Transverse colon (tissue), 4 donors: Measurements from ENCODE around the gene ACOT6. TPM values are rescaled to one million over a fixed set of nuclear protein-coding genes. Genes with fewer than 3 reads are reported as not detected.
A peak's percentile ranks its signal among the peaks of the same experiment; 100 is the strongest.

Source experiments
- DNase-seq: peaks from one replicate; pipeline ENCODE4 v3.0.0-alpha.2; 2019
- H3K27ac ChIP-seq, 4 donors: fragments of 200-600 bp; sonication (generic); 2 replicates each; pipeline ENCODE4 v1.5.1; 2016 to 2018; ENCODE audit warnings: inconsistent platforms in 4 of 4
- H3K27me3 ChIP-seq: fragments of 200-600 bp; sonication (generic); 2 replicates; pipeline ENCODE4 v1.5.1; 2017; ENCODE audit warnings: inconsistent platforms
- H3K36me3 ChIP-seq, 4 donors: fragments of 200-600 bp; sonication (generic); 2 replicates each; pipeline ENCODE4 v1.5.1; 2017 to 2019; ENCODE audit warnings: inconsistent platforms in 4 of 4
- H3K4me1 ChIP-seq, 4 donors: fragments of 200-600 bp; sonication (generic); 2 replicates each; pipeline ENCODE4 v1.5.1; 2017 to 2020; ENCODE audit warnings: inconsistent platforms in 4 of 4
- H3K4me3 ChIP-seq, 4 donors: fragments of 200-600 bp; sonication (generic); 1 replicate in 1 of 4; 2 replicates in 3 of 4; pipeline versions ENCODE4 v1.5.1 to v1.6.1; 2017 to 2019; ENCODE audit warnings: inconsistent platforms in 4 of 4
- H3K9me3 ChIP-seq, 2 donors: fragments of 200-600 bp; sonication (generic); 2 replicates each; pipeline ENCODE4 v1.5.1; 2017 to 2019; ENCODE audit warnings: inconsistent platforms in 2 of 2
- EP300 ChIP-seq: sonication (generic); formaldehyde crosslinking; IDR thresholded peaks from one replicate; pipeline ENCODE4 v1.6.1; 2017; ENCODE audit warnings: antibody characterized with exemption, low read depth
- POLR2A ChIP-seq: fragments of 450-650 bp; IDR thresholded peaks from one replicate; pipeline ENCODE4 v1.6.1; 2016; ENCODE audit warnings: antibody characterized with exemption, mild to moderate bottlenecking, moderate library complexity
- POLR2AphosphoS5 ChIP-seq, 3 donors: sonication (generic); formaldehyde crosslinking; IDR thresholded peaks; one replicate each; pipeline ENCODE4 v1.6.1; 2016; ENCODE audit warnings: antibody characterized with exemption in 3 of 3
- WGBS, 2 donors: methylation state at CpG; one replicate each; pipeline ENCODE4 v1.1.5; 2018; ENCODE audit warnings: low coverage in 1 of 2; 5-methylcytosine and 5-hydroxymethylcytosine counted together
- in situ Hi-C, 4 donors: fragments of 200-750 bp; cut with MboI; loops; one replicate each; pipeline versions ENCODE4 v1.15.0 to v1.15.1; 2017; ENCODE audit warnings: low sequenced_read_pairs in 3 of 4, low pct_ligation_motif_present in 1 of 4, low pct_unique_long_range_greater_than_20kb in 1 of 4
- intact Hi-C: fragments of 100-400 bp; cut with DNase I; formaldehyde crosslinking; loops from one replicate; pipeline ENCODE4 v1.15.1; 2023; ENCODE audit warnings: low total_unique reads
- total RNA-seq, 4 donors: library from RNA; depleted of rRNA; stranded (reverse); fragments of >200 nt; gene quantifications; one replicate each; pipeline ENCODE4 v1.1.0, GENCODE V29; 2016
- TF ChIP-seq, protein P1 (sequence below), 5 experiments: fragments of 200-600 bp in 3 of 5; fragments of 450-650 bp in 2 of 5; sonication (generic) in 3 of 5; IDR thresholded peaks; 1 replicate in 2 of 5; 2 replicates in 3 of 5; pipeline ENCODE4 v1.5.1; 2016 to 2017; ENCODE audit warnings: antibody characterized with exemption in 5 of 5, inconsistent platforms in 3 of 5, mild to moderate bottlenecking in 2 of 5, moderate library complexity in 1 of 5

ACOT6 gene
- total RNA-seq, 4 donors from 2014 or later: not detected

DNA sequence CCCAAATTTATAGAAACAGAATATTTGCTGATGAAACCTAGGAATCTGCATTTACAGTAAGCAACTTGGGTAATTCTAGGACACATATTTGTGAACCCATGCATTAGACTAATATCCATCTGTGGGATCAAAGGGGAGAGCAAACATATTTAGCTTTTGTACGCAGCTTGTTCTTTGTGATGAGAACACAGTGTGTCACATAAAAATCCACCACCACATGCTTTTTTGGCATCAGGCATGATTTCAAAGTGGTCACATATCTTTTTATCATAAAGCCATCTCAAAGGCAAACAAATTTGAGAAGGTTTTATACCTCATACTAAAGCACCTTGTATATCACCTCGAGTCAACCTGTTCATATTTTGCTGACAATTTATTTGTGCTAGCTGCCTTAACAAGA lies 48.2 kb downstream of the ACOT6 start:
- Histone ChIP-seq H3K4me3 (no peak overlapping the region), H3K36me3 (peaks cover 0 to 3% (median 0%) of the 10 kb centered on the region in 4 donors), H3K27me3 (no peaks in the 10 kb centered on the region), H3K4me1 (no peaks in the 10 kb centered on the region), H3K27ac (no peak overlapping the region), H3K9me3 (no peaks in the 10 kb centered on the region)
- no peak for DNase-seq
- in situ Hi-C loops (no loop called here), intact Hi-C loops (no loop called here)
- 67 to 72% methylated on average over 2 of the region's 2 CpGs for WGBS, 2 donors
- TF ChIP-seq, protein P1, sequence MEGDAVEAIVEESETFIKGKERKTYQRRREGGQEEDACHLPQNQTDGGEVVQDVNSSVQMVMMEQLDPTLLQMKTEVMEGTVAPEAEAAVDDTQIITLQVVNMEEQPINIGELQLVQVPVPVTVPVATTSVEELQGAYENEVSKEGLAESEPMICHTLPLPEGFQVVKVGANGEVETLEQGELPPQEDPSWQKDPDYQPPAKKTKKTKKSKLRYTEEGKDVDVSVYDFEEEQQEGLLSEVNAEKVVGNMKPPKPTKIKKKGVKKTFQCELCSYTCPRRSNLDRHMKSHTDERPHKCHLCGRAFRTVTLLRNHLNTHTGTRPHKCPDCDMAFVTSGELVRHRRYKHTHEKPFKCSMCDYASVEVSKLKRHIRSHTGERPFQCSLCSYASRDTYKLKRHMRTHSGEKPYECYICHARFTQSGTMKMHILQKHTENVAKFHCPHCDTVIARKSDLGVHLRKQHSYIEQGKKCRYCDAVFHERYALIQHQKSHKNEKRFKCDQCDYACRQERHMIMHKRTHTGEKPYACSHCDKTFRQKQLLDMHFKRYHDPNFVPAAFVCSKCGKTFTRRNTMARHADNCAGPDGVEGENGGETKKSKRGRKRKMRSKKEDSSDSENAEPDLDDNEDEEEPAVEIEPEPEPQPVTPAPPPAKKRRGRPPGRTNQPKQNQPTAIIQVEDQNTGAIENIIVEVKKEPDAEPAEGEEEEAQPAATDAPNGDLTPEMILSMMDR (IDR thresholded peaks at IDR 0.05): no peak
- no peak for TF ChIP-seq EP300
- no peak for TF ChIP-seq POLR2A
- TF ChIP-seq POLR2AphosphoS5 (IDR thresholded peaks at IDR 0.05): no peak

DNA sequence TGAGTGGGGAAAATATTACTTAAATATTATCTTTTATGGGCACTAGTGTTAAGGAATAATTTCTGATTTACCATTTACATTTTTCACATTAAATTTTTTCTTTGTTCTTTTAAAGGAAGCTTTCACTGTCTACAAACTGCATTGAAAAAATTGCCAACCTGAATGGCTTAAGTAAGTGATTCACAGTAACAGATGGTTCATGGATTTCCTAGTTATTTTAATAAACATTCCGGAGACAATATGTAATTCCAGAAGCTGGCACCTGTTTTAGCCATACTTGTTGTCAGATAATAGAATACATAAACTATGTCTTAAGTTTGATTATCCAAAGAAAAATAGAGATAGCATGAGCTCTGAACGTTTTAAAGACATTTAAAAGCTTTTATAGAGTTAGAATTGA lies 49.6 kb downstream of the ACOT6 start:
- DNase-seq: no peak
- WGBS, 2 donors: 81 to 84% methylated on average over 2 of the region's 2 CpGs
- no peaks in the 10 kb centered on the region for H3K27me3 ChIP-seq
- H3K27ac ChIP-seq: no peak overlapping the region
- intact Hi-C loops (no loop called here), in situ Hi-C loops (no loop called here)
- H3K4me3 ChIP-seq: no peak overlapping the region
- no peaks in the 10 kb centered on the region for H3K4me1 ChIP-seq
- no peaks in the 10 kb centered on the region for H3K9me3 ChIP-seq
- peaks cover 0 to 3% (median 0%) of the 10 kb centered on the region in 4 donors for H3K36me3 ChIP-seq
- TF ChIP-seq POLR2AphosphoS5 (IDR thresholded peaks at IDR 0.05) (no peak), POLR2A (no peak), EP300 (no peak)
- TF ChIP-seq, protein P1 (IDR thresholded peaks at IDR 0.05): no peak

DNA sequence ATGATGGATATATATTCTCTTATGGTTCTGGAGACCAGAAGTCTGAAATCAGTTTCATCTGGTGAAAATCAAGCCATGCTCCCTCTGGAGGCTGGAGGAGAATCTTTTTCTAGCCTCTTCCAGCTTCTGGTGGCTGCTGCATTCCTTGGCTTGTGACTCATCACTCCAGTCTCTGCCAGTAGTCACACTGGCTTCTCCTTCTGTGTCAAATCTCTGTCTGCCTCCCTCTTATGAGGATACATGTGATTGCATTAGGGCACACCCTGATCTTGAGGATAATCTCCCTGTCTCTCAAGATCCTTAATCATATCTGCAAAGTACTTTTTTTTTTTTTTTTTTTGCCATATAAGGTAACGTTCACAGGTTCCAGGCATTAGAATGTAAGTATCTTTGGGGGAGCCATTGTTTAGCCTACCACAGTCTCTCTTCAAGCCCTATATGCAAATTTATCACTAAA lies 50.2 kb downstream of the ACOT6 start:
- intact Hi-C loops: no loop called here
- in situ Hi-C loops: no loop called here
- no peaks in the 10 kb centered on the region for H3K9me3 ChIP-seq
- H3K27me3 ChIP-seq: no peaks in the 10 kb centered on the region
- 66 to 80% methylated on average over 1 of the region's 1 CpG for WGBS, 2 donors
- DNase-seq: no peak
- H3K4me1 ChIP-seq: no peaks in the 10 kb centered on the region
- H3K36me3 ChIP-seq: peaks cover 0 to 3% (median 0%) of the 10 kb centered on the region in 4 donors
- H3K4me3 ChIP-seq: no peak overlapping the region
- TF ChIP-seq POLR2AphosphoS5 (IDR thresholded peaks at IDR 0.05): no peak
- TF ChIP-seq, protein P1 (IDR thresholded peaks at IDR 0.05): peak in 2 of 5 experiments; percentile 10 to 33
- H3K27ac ChIP-seq: no peak overlapping the region

DNA sequence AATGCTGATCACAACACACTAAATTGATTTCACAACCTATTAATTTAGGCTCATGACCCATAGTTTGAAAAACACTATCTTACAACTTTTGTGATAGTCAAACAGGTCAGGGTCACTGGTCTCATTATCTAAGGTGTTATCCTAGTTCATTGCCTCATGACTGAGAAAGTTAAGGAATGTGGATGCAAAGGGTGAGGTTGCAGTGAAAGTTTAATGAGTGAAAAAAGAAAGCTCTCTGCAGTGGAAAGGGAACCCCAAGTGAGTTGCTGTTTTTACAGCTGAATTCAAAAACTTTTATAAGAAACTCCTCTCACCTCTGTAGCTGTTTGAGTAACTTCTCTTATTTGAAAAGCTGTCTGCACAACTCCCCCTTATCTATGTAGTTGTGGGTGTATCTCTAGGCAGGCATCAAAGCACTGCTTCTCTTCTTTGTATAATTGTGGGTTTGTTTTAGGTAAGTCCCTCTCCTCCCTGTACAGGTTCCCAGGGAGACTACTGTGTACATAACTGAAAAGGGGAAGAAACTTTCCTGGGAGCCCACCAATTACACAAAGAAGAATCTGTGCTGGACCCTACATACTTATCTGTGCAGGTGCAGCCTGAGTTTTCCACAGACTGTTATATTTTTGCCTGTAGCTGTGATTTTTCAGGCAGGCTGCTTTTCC lies 51.4 kb downstream of the ACOT6 start:
- TF ChIP-seq, protein P1 (IDR thresholded peaks at IDR 0.05): no peak
- no peak for TF ChIP-seq POLR2AphosphoS5 (IDR thresholded peaks at IDR 0.05)
- no peak for TF ChIP-seq EP300
- no peak for TF ChIP-seq POLR2A
- Histone ChIP-seq H3K9me3 (no peaks in the 10 kb centered on the region), H3K36me3 (peaks cover 0 to 3% (median 0%) of the 10 kb centered on the region in 4 donors), H3K27ac (no peak overlapping the region), H3K4me1 (no peaks in the 10 kb centered on the region), H3K4me3 (no peak overlapping the region), H3K27me3 (no peaks in the 10 kb centered on the region)
- intact Hi-C loops (no loop called here), in situ Hi-C loops (no loop called here)
- DNase-seq: no peak
